Measurements from ENCODE around the gene PADI1. TPM values are rescaled to one million over a fixed set of nuclear protein-coding genes. Genes with fewer than 3 reads are reported as not detected.

Gene PADI1
- total RNA-seq, 1 donor from 2014 or later = 1.5 TPM

Other genes with a start within 250 kb of the PADI1 start
- gene MFAP2, start 224.5 kb upstream of the PADI1 start, total RNA-seq = 2.6 and 10.6 TPM in 2 replicates
- gene ATP13A2, start 193.2 kb upstream of the PADI1 start, total RNA-seq = 48.6 and 77.1 TPM in 2 replicates
- gene SDHB, start 151.1 kb upstream of the PADI1 start, total RNA-seq = 123 and 183 TPM in 2 replicates
- 1.5 and 147 TPM in 2 replicates for gene PADI2, start 85.7 kb upstream of the PADI1 start, total RNA-seq
- gene PADI3, start 44.0 kb downstream of the PADI1 start, total RNA-seq = 0.05 and 0.35 TPM in 2 replicates
- not detected in 2 replicates for gene PADI4, start 103.1 kb downstream of the PADI1 start, total RNA-seq
- not detected in 2 replicates for gene PADI6, start 167.1 kb downstream of the PADI1 start, total RNA-seq
- 71.7 and 82.0 TPM in 2 replicates for gene RCC2, start 234.5 kb downstream of the PADI1 start, total RNA-seq

Data from renal cortical epithelial cell (primary cell).